ENCODE results near the gene SLC4A9. TPM values are rescaled to one million over a fixed set of nuclear protein-coding genes. Genes with fewer than 3 reads are reported as not detected.

The SLC4A9 gene
- total and polyA plus RNA-seq, 4 donors: not detected

GRCh38 chr5:140322751-140323731 is 37.0 kb upstream of the SLC4A9 start:
- H3K9ac ChIP-seq (ENCODE audit: low read depth in 1 of 2, low read length in 2 of 2): no peak overlapping the region
- no peaks in the 10 kb centered on the region for H3K36me3 ChIP-seq (ENCODE audit: control insufficient read depth in 4 of 4, insufficient read depth in 3 of 4, low read depth in 1 of 4, low read length in 3 of 4)
- H3K27me3 ChIP-seq (ENCODE audit: control insufficient read depth in 4 of 4, insufficient read depth in 4 of 4, low read length in 3 of 4): no peaks in the 10 kb centered on the region
- WGBS: 80% methylated on average over 9 of the region's 9 CpGs
- TF ChIP-seq GABPA (IDR thresholded peaks at IDR 0.05 in 1 of 2, conservative IDR thresholded peaks at IDR 0.05 in 1 of 2): no peak
- no peak for TF ChIP-seq HNF4A (conservative IDR thresholded peaks at IDR 0.05)
- no peak for TF ChIP-seq NR2F2 (IDR thresholded peaks at IDR 0.05)
- no peak for TF ChIP-seq ATF3 (IDR thresholded peaks at IDR 0.05)
- TF ChIP-seq CTCF (IDR thresholded peaks at IDR 0.05; ENCODE audit: low read depth, low read length, missing input control): no peak
- no peak for TF ChIP-seq FOXA2 (IDR thresholded peaks at IDR 0.05)
- no peak for TF ChIP-seq EGR1 (IDR thresholded peaks at IDR 0.05; ENCODE audit: low read depth in 2 of 2)
- no peak for TF ChIP-seq JUND (IDR thresholded peaks at IDR 0.05)
- no peak for TF ChIP-seq TAF1 (conservative IDR thresholded peaks at IDR 0.05)
- no peak for TF ChIP-seq YY1 (IDR thresholded peaks at IDR 0.05)
- TF ChIP-seq RXRA (IDR thresholded peaks at IDR 0.05): no peak
- TF ChIP-seq HNF4G (IDR thresholded peaks at IDR 0.05): no peak
- TF ChIP-seq RAD21 (IDR thresholded peaks at IDR 0.05): no peak
- no peak for TF ChIP-seq SP1 (IDR thresholded peaks at IDR 0.05)
- TF ChIP-seq REST (IDR thresholded peaks at IDR 0.05): no peak
- DNase-seq (ENCODE audit: low spot score): no peak
- H3K9me3 ChIP-seq (ENCODE audit: control insufficient read depth in 4 of 4, low read length in 3 of 4): no peaks in the 10 kb centered on the region
- no peaks in the 10 kb centered on the region for H3K4me1 ChIP-seq (ENCODE audit: control insufficient read depth in 4 of 4, insufficient read depth in 4 of 4, low read length in 3 of 4)
- H3K27ac ChIP-seq (ENCODE audit: low read depth in 1 of 2, low read length in 2 of 2): no peak overlapping the region
- no peak overlapping the region for H3K4me3 ChIP-seq (ENCODE audit: low read depth in 1 of 3, low read length in 3 of 3)

DNA sequence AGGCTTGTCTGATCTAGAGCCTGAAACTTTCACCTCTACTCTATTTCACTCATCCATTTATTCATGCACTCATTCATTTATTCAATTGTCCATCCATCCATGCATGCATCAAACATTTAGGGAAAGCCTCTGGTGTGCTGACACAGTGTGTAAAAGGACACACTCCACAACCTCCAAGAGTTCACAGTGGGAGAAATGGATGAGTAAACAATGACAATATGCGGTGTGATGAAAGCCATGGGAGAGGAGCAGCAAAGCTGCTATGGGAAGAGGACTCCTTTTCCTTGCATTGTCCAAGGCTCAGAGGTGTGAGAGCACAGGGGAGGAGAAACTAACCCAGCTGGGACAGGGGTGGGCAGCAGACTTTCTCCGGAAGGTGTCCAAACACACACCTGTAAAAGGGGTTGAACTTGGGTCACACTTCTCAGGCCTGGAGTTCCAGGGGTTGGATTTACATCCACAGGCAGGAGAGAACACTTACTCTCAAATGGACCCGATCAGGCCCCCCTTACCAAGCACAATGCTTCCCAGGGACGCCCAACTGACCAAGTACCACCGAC is 35.9 kb upstream of the SLC4A9 start:
- DNase-seq (ENCODE audit: low spot score): no peak
- WGBS: 83% methylated on average over 5 of the region's 5 CpGs
- H3K4me1 ChIP-seq (ENCODE audit: control insufficient read depth in 4 of 4, insufficient read depth in 4 of 4, low read length in 3 of 4): no peaks in the 10 kb centered on the region
- H3K4me3 ChIP-seq (ENCODE audit: low read depth in 1 of 3, low read length in 3 of 3): no peak overlapping the region
- H3K9me3 ChIP-seq (ENCODE audit: control insufficient read depth in 4 of 4, low read length in 3 of 4): no peaks in the 10 kb centered on the region
- no peaks in the 10 kb centered on the region for H3K27me3 ChIP-seq (ENCODE audit: control insufficient read depth in 4 of 4, insufficient read depth in 4 of 4, low read length in 3 of 4)
- no peak overlapping the region for H3K27ac ChIP-seq (ENCODE audit: low read depth in 1 of 2, low read length in 2 of 2)
- H3K36me3 ChIP-seq (ENCODE audit: control insufficient read depth in 4 of 4, insufficient read depth in 3 of 4, low read depth in 1 of 4, low read length in 3 of 4): no peaks in the 10 kb centered on the region
- no peak overlapping the region for H3K9ac ChIP-seq (ENCODE audit: low read depth in 1 of 2, low read length in 2 of 2)
- TF ChIP-seq REST (IDR thresholded peaks at IDR 0.05) (no peak), FOXA2 (IDR thresholded peaks at IDR 0.05) (no peak), JUND (IDR thresholded peaks at IDR 0.05) (no peak), RAD21 (IDR thresholded peaks at IDR 0.05) (no peak)
- TF ChIP-seq, protein P1, sequence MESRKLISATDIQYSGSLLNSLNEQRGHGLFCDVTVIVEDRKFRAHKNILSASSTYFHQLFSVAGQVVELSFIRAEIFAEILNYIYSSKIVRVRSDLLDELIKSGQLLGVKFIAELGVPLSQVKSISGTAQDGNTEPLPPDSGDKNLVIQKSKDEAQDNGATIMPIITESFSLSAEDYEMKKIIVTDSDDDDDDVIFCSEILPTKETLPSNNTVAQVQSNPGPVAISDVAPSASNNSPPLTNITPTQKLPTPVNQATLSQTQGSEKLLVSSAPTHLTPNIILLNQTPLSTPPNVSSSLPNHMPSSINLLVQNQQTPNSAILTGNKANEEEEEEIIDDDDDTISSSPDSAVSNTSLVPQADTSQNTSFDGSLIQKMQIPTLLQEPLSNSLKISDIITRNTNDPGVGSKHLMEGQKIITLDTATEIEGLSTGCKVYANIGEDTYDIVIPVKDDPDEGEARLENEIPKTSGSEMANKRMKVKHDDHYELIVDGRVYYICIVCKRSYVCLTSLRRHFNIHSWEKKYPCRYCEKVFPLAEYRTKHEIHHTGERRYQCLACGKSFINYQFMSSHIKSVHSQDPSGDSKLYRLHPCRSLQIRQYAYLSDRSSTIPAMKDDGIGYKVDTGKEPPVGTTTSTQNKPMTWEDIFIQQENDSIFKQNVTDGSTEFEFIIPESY (IDR thresholded peaks at IDR 0.05): no peak
- TF ChIP-seq, protein P2, sequence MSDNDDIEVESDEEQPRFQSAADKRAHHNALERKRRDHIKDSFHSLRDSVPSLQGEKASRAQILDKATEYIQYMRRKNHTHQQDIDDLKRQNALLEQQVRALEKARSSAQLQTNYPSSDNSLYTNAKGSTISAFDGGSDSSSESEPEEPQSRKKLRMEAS (IDR thresholded peaks at IDR 0.05): no peak
